Suprapubic skin (tissue), 4 donors: ENCODE data around the gene CDK18. TPM values are rescaled to one million over a fixed set of nuclear protein-coding genes. Genes with fewer than 3 reads are reported as not detected.

Experiments
- DNase-seq, 2 donors: peaks; one replicate each; pipeline ENCODE4 v3.0.0-alpha.2; 2019; ENCODE audit warnings: low spot score in 2 of 2
- H3K27ac ChIP-seq: fragments of 200-600 bp; sonication (generic); one replicate; pipeline ENCODE4 v1.5.1; 2019
- H3K27me3 ChIP-seq: fragments of 200-600 bp; sonication (generic); one replicate; pipeline ENCODE4 v1.5.1; 2019
- H3K36me3 ChIP-seq: fragments of 200-600 bp; sonication (generic); one replicate; pipeline ENCODE4 v1.5.1; 2019
- H3K4me1 ChIP-seq: fragments of 200-600 bp; sonication (generic); one replicate; pipeline ENCODE4 v1.5.1; 2019
- H3K4me3 ChIP-seq: fragments of 200-600 bp; sonication (generic); one replicate; pipeline ENCODE4 v1.5.1; 2019; ENCODE audit warnings: mild to moderate bottlenecking
- H3K9me3 ChIP-seq: fragments of 200-600 bp; sonication (generic); one replicate; pipeline ENCODE4 v1.5.1; 2019
- CTCF ChIP-seq, 2 donors: fragments of 200-600 bp in 1 of 2; fragments of 450-650 bp in 1 of 2; sonication (generic) in 1 of 2; IDR thresholded peaks; one replicate each; pipeline ENCODE4 v1.5.1; 2016 to 2019; ENCODE audit warnings: antibody characterized with exemption in 2 of 2, mild to moderate bottlenecking in 1 of 2, moderate library complexity in 1 of 2
- EP300 ChIP-seq: sonication (generic); formaldehyde crosslinking; IDR thresholded peaks from one replicate; pipeline ENCODE4 v1.6.1; 2017; ENCODE audit warnings: antibody characterized with exemption
- POLR2A ChIP-seq, 2 donors: fragments of 450-650 bp; IDR thresholded peaks; one replicate each; pipeline ENCODE4 v1.6.1; 2017; ENCODE audit warnings: antibody characterized with exemption in 2 of 2, mild to moderate bottlenecking in 2 of 2, moderate library complexity in 2 of 2
- POLR2AphosphoS5 ChIP-seq, 3 donors: sonication (generic); formaldehyde crosslinking; IDR thresholded peaks; one replicate each; pipeline ENCODE4 v1.6.1; 2017; ENCODE audit warnings: antibody characterized with exemption in 3 of 3
- WGBS: methylation state at CpG from one replicate; pipeline ENCODE4 v1.1.5; 2018; 5-methylcytosine and 5-hydroxymethylcytosine counted together
- total RNA-seq, 4 donors: library from RNA; depleted of rRNA; stranded (reverse); fragments of >200 nt; gene quantifications; one replicate each; pipeline ENCODE4 v1.1.0, GENCODE V29; 2016

CDK18 gene
- total RNA-seq, 4 donors from 2014 or later = 2.7 to 9.7 (median 4.7) TPM

- H3K36me3 ChIP-seq = no peaks in the 10 kb centered on the region
- 60% methylated on average over 3 of the region's 3 CpGs for WGBS
- no peak for TF ChIP-seq POLR2A (IDR thresholded peaks at IDR 0.05)
- no peak for TF ChIP-seq EP300
- no peak for TF ChIP-seq POLR2AphosphoS5 (IDR thresholded peaks at IDR 0.05)
- no peak for TF ChIP-seq CTCF (IDR thresholded peaks at IDR 0.05)
- no peaks in the 10 kb centered on the region for H3K9me3 ChIP-seq
- H3K27ac ChIP-seq = no peak overlapping the region
- no peak for DNase-seq
- peaks cover under 1% of the 10 kb centered on the region for H3K27me3 ChIP-seq
- no peak overlapping the region for H3K4me3 ChIP-seq
- peaks cover 5% of the 10 kb centered on the region for H3K4me1 ChIP-seq
Observed at GRCh38 chr1:205510951-205511330, 6.5 kb downstream of the CDK18 start.

GRCh38 chr1:205512059-205513045 lies 7.9 kb downstream of the CDK18 start:
- TF ChIP-seq CTCF (IDR thresholded peaks at IDR 0.05) = no peak
- TF ChIP-seq POLR2A (IDR thresholded peaks at IDR 0.05) = no peak
- no peak for TF ChIP-seq EP300
- no peak for TF ChIP-seq POLR2AphosphoS5 (IDR thresholded peaks at IDR 0.05)
- peaks cover 3% of the 10 kb centered on the region for H3K4me1 ChIP-seq
- H3K27me3 ChIP-seq = no peaks in the 10 kb centered on the region
- no peak for DNase-seq
- WGBS = 71% methylated on average over 13 of the region's 13 CpGs
- no peak overlapping the region for H3K27ac ChIP-seq
- no peak overlapping the region for H3K4me3 ChIP-seq
- no peaks in the 10 kb centered on the region for H3K9me3 ChIP-seq
- no peaks in the 10 kb centered on the region for H3K36me3 ChIP-seq

GRCh38 chr1:205513774-205514173 lies 9.3 kb downstream of the CDK18 start:
- no peak for TF ChIP-seq CTCF (IDR thresholded peaks at IDR 0.05)
- TF ChIP-seq EP300 = no peak
- no peak for TF ChIP-seq POLR2A (IDR thresholded peaks at IDR 0.05)
- TF ChIP-seq POLR2AphosphoS5 (IDR thresholded peaks at IDR 0.05) = no peak
- no peak for DNase-seq
- Histone ChIP-seq H3K9me3 (no peaks in the 10 kb centered on the region), H3K4me3 (no peak overlapping the region), H3K36me3 (no peaks in the 10 kb centered on the region), H3K27ac (no peak overlapping the region), H3K4me1 (peaks cover 6% of the 10 kb centered on the region), H3K27me3 (no peaks in the 10 kb centered on the region)
- 84% methylated on average over 5 of the region's 5 CpGs for whole genome bisulfite sequencing

GRCh38 chr1:205514211-205515142 lies 10.0 kb downstream of the CDK18 start:
- 89% methylated on average over 7 of the region's 7 CpGs for WGBS
- Histone ChIP-seq H3K36me3 (no peaks in the 10 kb centered on the region), H3K4me3 (no peak overlapping the region), H3K27me3 (no peaks in the 10 kb centered on the region), H3K4me1 (peaks cover 9% of the 10 kb centered on the region), H3K27ac (no peak overlapping the region), H3K9me3 (no peaks in the 10 kb centered on the region)
- TF ChIP-seq POLR2A (IDR thresholded peaks at IDR 0.05) (no peak), CTCF (IDR thresholded peaks at IDR 0.05) (no peak), EP300 (no peak), POLR2AphosphoS5 (IDR thresholded peaks at IDR 0.05) (no peak)
- no peak for DNase-seq
